SK-N-SH (cell line): ENCODE results near the gene KCNF1. TPM values are rescaled to one million over a fixed set of nuclear protein-coding genes. Genes with fewer than 3 reads are reported as not detected.

Experiments used
- CTCF ChIA-PET: fragments of 300-600, 350-600 bp; formaldehyde crosslinking; extraction: SDS; loops from one replicate; lab custom pipeline; 2021; lab: Yijun Ruan, JAX
- POLR2A ChIA-PET: fragments of 350-600 bp; sonication (Branson Sonifier 250); formaldehyde crosslinking; extraction: SDS; loops from one replicate; lab custom pipeline; 2020; ENCODE audit warnings: antibody characterized with exemption, inconsistent platforms; lab: Yijun Ruan, JAX
- DNase-seq: peaks from one replicate; pipeline ENCODE4 v3.0.0; 2012
- H2AFZ ChIP-seq: fragments of 200-600 bp; sonication (generic); 2 replicates; pipeline ENCODE4 v1.8.1; 2016; ENCODE audit warnings: antibody characterized with exemption, mild to moderate bottlenecking, low read depth
- H3F3A ChIP-seq: fragments of 200-600 bp; sonication (generic); replicated peaks from 2 replicates; pipeline ENCODE3; 2016; ENCODE audit warnings: antibody characterized with exemption, mild to moderate bottlenecking; ENCODE audit not compliant: insufficient read depth
- H3K27ac ChIP-seq, 2 experiments: fragments of 200-500 bp in 1 of 2; fragments of 200-600 bp in 1 of 2; sonication (Bioruptor generic) in 1 of 2; sonication (generic), shearing (Covaris generic) in 1 of 2; 2 replicates each; pipeline versions ENCODE4 v1.5.1 to v1.6.1; 2014 to 2016; ENCODE audit warnings: low read depth in 2 of 2, inconsistent platforms in 1 of 2, low read length in 1 of 2, mild to moderate bottlenecking in 1 of 2, mixed read lengths in 1 of 2
- H3K27me3 ChIP-seq: fragments of 200-600 bp; sonication (generic), shearing (Covaris generic); 2 replicates; pipeline ENCODE4 v1.6.1; 2016; ENCODE audit warnings: mixed run types; ENCODE audit not compliant: insufficient read depth
- H3K36me3 ChIP-seq, 2 experiments: fragments of 200-500 bp in 1 of 2; fragments of 200-600 bp in 1 of 2; sonication (Bioruptor generic) in 1 of 2; sonication (generic) in 1 of 2; replicated peaks in 1 of 2; 2 replicates each; pipeline versions ENCODE3 to v1.5.1; 2014 to 2016; ENCODE audit warnings: low read length in 1 of 2, mild to moderate bottlenecking in 1 of 2; ENCODE audit not compliant: insufficient read depth in 2 of 2, control insufficient read depth in 1 of 2
- H3K4me1 ChIP-seq, 2 experiments: fragments of 200-500 bp in 1 of 2; fragments of 200-600 bp in 1 of 2; sonication (Bioruptor generic) in 1 of 2; sonication (generic), shearing (Covaris generic) in 1 of 2; 2 replicates each; pipeline versions ENCODE4 v1.5.1 to v1.6.1; 2014 to 2016; ENCODE audit warnings: low read depth in 1 of 2, low read length in 1 of 2, mixed run types in 1 of 2; ENCODE audit not compliant: insufficient read depth in 2 of 2, control insufficient read depth in 1 of 2
- H3K4me2 ChIP-seq: fragments of 200-600 bp; sonication (generic), shearing (Covaris generic); 2 replicates; pipeline ENCODE4 v1.6.1; 2017; ENCODE audit warnings: mixed run types
- H3K4me3 ChIP-seq, 2 experiments: fragments of 200-500 bp in 1 of 2; fragments of 200-600 bp in 1 of 2; sonication (Bioruptor generic) in 1 of 2; sonication (generic), shearing (Covaris generic) in 1 of 2; 2 replicates each; pipeline versions ENCODE4 v1.5.1 to v1.8.1; 2014 to 2016; ENCODE audit warnings: low read depth in 2 of 2, inconsistent platforms in 1 of 2, low read length in 1 of 2, mild to moderate bottlenecking in 1 of 2, mixed read lengths in 1 of 2, moderate library complexity in 1 of 2
- H3K79me2 ChIP-seq: fragments of 200-600 bp; sonication (generic); 2 replicates; pipeline ENCODE4 v1.8.1; 2017; ENCODE audit warnings: mild to moderate bottlenecking; ENCODE audit not compliant: insufficient read depth
- H3K9ac ChIP-seq: fragments of 200-600 bp; sonication (generic); 2 replicates; pipeline ENCODE4 v1.6.1; 2017; ENCODE audit warnings: mixed run types
- H3K9me2 ChIP-seq: fragments of 200-600 bp; sonication (generic); 2 replicates; pipeline ENCODE4 v1.6.1; 2017; ENCODE audit warnings: mixed run types
- H3K9me3 ChIP-seq: fragments of 200-600 bp; sonication (generic); 2 replicates; pipeline ENCODE4 v1.6.1; 2017; ENCODE audit warnings: mixed run types, mild to moderate bottlenecking, moderate library complexity
- H4K20me1 ChIP-seq: fragments of 200-600 bp; sonication (generic); 2 replicates; pipeline ENCODE4 v1.6.1; 2017; ENCODE audit warnings: mild to moderate bottlenecking, mixed run types; ENCODE audit not compliant: insufficient read depth
- CHD2 ChIP-seq: fragments of 150-350 bp; IDR thresholded peaks from 2 replicates; pipeline ENCODE4 v1.6.1; 2018; ENCODE audit warnings: low read length; ENCODE audit not compliant: partially characterized antibody
- EP300 ChIP-seq, 2 experiments: IDR thresholded peaks; 2 replicates each; pipeline versions ENCODE4 v1.4.0 to v1.6.1; 2012; ENCODE audit warnings: borderline replicate concordance in 1 of 2, low read depth in 1 of 2, low read length in 1 of 2
- FOSL2 ChIP-seq: IDR thresholded peaks from 2 replicates; pipeline ENCODE4 v1.4.0; 2012; ENCODE audit warnings: low read depth, mild to moderate bottlenecking, moderate library complexity, borderline replicate concordance
- FOXJ3 ChIP-seq: sonication (generic); formaldehyde crosslinking; IDR thresholded peaks from 2 replicates; pipeline ENCODE4 v1.5.1; 2020; ENCODE audit warnings: mild to moderate bottlenecking, missing genetic modification reagents
- GABPA ChIP-seq: IDR thresholded peaks from 2 replicates; pipeline ENCODE4 v1.4.0; 2012; ENCODE audit warnings: low read depth, mild to moderate bottlenecking
- JUND ChIP-seq: IDR thresholded peaks from 2 replicates; pipeline ENCODE4 v1.4.0; 2012
- MXI1 ChIP-seq: IDR thresholded peaks from 2 replicates; pipeline ENCODE4 v1.6.1; 2012; ENCODE audit warnings: mild to moderate bottlenecking, low read depth, low read length, improper control_type of control experiment
- NFIC ChIP-seq: IDR thresholded peaks from 2 replicates; pipeline ENCODE4 v1.4.0; 2012; ENCODE audit warnings: borderline replicate concordance
- NRF1 ChIP-seq: IDR thresholded peaks from 2 replicates; pipeline ENCODE4 v1.6.1; 2012; ENCODE audit warnings: low read depth, mild to moderate bottlenecking, low read length
- POLR2AphosphoS5 ChIP-seq: IDR thresholded peaks from 2 replicates; pipeline ENCODE4 v1.6.1; 2012; ENCODE audit warnings: low read depth, low read length
- RCOR1 ChIP-seq: fragments of 150-350 bp; IDR thresholded peaks from 2 replicates; pipeline ENCODE4 v1.6.1; 2017; ENCODE audit warnings: antibody characterized with exemption, low read length
- RFX5 ChIP-seq: IDR thresholded peaks from 2 replicates; pipeline ENCODE4 v1.6.1; 2012; ENCODE audit warnings: mild to moderate bottlenecking, improper control_type of control experiment, low read length
- RXRA ChIP-seq: IDR thresholded peaks from 2 replicates; pipeline ENCODE4 v1.4.0; 2012; ENCODE audit warnings: low read depth, mild to moderate bottlenecking, borderline replicate concordance
- SIN3A ChIP-seq: IDR thresholded peaks from 2 replicates; pipeline ENCODE4 v1.6.1; 2012; ENCODE audit warnings: low read depth, mild to moderate bottlenecking, low read length, moderate library complexity, borderline replicate concordance
- SMC3 ChIP-seq: IDR thresholded peaks from 2 replicates; pipeline ENCODE4 v1.6.1; 2012; ENCODE audit warnings: low read depth, low read length, improper control_type of control experiment
- TAF1 ChIP-seq: IDR thresholded peaks from 2 replicates; pipeline ENCODE4 v1.6.1; 2012; ENCODE audit warnings: low read depth, mild to moderate bottlenecking, low read length, moderate library complexity, borderline replicate concordance
- TCF12 ChIP-seq: IDR thresholded peaks from 2 replicates; pipeline ENCODE4 v1.4.0; 2012
- TEAD4 ChIP-seq: IDR thresholded peaks from 2 replicates; pipeline ENCODE4 v1.4.0; 2012; ENCODE audit warnings: mild to moderate bottlenecking, borderline replicate concordance; ENCODE audit not compliant: insufficient read depth
- YY1 ChIP-seq: IDR thresholded peaks from 2 replicates; pipeline ENCODE4 v1.4.0; 2012; ENCODE audit warnings: low read depth, mild to moderate bottlenecking
- WGBS: methylation state at CpG from one replicate; pipeline ENCODE4 v1.1.6; 2017; ENCODE audit warnings: low lambda C conversion rate; 5-methylcytosine and 5-hydroxymethylcytosine counted together
- polyA plus RNA-seq, 3 experiments: library from polyadenylated mRNA; depleted of rRNA; stranded (reverse); fragments of >200 nt; gene quantifications; 2 replicates each; pipeline ENCODE4 v1.2.3, GENCODE V29; 2012
- TF ChIP-seq, protein P1 (sequence below): IDR thresholded peaks from 2 replicates; pipeline ENCODE4 v1.6.1; 2012; ENCODE audit warnings: mild to moderate bottlenecking, low read depth, low read length, moderate library complexity
- TF ChIP-seq, protein P2 (sequence below): IDR thresholded peaks from 2 replicates; pipeline ENCODE4 v1.4.0; 2012; ENCODE audit warnings: low read depth, borderline replicate concordance

Gene KCNF1
- polyA plus RNA-seq, 1 of the 3 experiments (the other 2 are of a cell fraction) = 0.23 TPM

DNA sequence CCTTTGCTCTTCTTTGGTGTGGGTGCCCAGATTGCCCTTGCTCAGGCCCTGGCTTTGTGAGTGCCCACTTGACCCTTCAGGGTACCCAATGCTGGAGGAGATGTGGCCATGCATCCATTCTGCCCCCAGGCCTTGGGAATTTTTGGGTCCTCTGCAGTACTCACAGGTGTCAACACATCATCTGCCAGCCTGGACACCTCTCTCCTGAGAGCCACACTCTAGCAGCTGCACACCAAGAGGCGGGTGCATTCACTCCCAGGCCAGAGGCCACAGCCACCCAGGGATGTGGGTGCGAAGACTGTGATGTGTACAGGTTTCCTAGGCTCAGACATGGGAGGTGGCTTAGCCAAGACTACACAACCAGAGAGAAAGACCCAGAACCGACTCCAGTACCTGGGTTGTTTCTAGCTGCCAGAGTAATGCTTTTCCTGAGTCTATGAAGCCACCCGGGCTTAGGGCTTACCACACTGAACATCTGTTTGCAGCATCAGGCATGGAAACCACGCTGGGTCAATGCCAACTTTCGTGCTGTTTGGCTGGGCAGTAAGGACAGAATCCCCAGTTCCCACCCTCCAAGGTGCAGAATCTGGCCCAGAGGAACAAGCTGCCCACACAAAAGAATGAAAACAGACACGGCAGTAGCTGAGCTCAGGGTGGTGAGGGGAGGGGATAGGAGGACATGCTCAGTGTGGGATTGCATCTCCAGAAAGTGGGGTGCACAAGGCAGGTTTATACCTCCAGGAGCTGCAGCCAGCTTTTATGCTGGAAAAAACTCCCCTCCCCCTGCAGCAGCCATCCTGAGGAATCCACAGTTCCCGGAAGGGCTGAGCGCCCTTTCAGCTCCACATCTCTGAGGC is 40.1 kb downstream of the KCNF1 start:
- ChIA-PET CTCF (interaction anchor here (1.0 to 2.0 kb wide), 4 partner anchors 21 to 119 kb away, joined by 3 to 7 read pairs (median 4); no protein-coding TSS in a partner anchor), POLR2A (no interaction called here)
- H3K36me3 ChIP-seq = no peaks in the 10 kb centered on the region
- H3K4me3 ChIP-seq = no peak overlapping the region
- no peak overlapping the region for H3K9ac ChIP-seq
- peaks cover 4 to 9% of the 10 kb centered on the region in 2 experiments; a peak in 3 of 4 replicates for H3K4me1 ChIP-seq
- H3K4me2 ChIP-seq = no peak overlapping the region
- TF ChIP-seq RCOR1 (no peak), NRF1 (no peak), RFX5 (no peak), NFIC (no peak), JUND (no peak), RXRA (no peak), FOXJ3 (CRISPR knock-in tag) (no peak), POLR2AphosphoS5 (no peak), TCF12 (no peak), YY1 (no peak), FOSL2 (no peak), MXI1 (no peak), SMC3 (no peak), CHD2 (no peak)
- TF ChIP-seq, protein P1, sequence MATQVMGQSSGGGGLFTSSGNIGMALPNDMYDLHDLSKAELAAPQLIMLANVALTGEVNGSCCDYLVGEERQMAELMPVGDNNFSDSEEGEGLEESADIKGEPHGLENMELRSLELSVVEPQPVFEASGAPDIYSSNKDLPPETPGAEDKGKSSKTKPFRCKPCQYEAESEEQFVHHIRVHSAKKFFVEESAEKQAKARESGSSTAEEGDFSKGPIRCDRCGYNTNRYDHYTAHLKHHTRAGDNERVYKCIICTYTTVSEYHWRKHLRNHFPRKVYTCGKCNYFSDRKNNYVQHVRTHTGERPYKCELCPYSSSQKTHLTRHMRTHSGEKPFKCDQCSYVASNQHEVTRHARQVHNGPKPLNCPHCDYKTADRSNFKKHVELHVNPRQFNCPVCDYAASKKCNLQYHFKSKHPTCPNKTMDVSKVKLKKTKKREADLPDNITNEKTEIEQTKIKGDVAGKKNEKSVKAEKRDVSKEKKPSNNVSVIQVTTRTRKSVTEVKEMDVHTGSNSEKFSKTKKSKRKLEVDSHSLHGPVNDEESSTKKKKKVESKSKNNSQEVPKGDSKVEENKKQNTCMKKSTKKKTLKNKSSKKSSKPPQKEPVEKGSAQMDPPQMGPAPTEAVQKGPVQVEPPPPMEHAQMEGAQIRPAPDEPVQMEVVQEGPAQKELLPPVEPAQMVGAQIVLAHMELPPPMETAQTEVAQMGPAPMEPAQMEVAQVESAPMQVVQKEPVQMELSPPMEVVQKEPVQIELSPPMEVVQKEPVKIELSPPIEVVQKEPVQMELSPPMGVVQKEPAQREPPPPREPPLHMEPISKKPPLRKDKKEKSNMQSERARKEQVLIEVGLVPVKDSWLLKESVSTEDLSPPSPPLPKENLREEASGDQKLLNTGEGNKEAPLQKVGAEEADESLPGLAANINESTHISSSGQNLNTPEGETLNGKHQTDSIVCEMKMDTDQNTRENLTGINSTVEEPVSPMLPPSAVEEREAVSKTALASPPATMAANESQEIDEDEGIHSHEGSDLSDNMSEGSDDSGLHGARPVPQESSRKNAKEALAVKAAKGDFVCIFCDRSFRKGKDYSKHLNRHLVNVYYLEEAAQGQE = no peak
- H3K9me3 ChIP-seq = no peaks in the 10 kb centered on the region
- H3K79me2 ChIP-seq = no peaks in the 10 kb centered on the region
- H3K9me2 ChIP-seq = no peaks in the 10 kb centered on the region
- H3F3A ChIP-seq = peaks cover 4% of the 10 kb centered on the region
- no peak overlapping the region for H2AFZ ChIP-seq
- no peak overlapping the region for H3K27ac ChIP-seq
- DNase-seq = no peak
- H3K27me3 ChIP-seq = no peaks in the 10 kb centered on the region; the same call in 1 of the 2 replicates
- no peaks in the 10 kb centered on the region for H4K20me1 ChIP-seq
- 30% methylated on average over 9 of the region's 9 CpGs for WGBS

DNA sequence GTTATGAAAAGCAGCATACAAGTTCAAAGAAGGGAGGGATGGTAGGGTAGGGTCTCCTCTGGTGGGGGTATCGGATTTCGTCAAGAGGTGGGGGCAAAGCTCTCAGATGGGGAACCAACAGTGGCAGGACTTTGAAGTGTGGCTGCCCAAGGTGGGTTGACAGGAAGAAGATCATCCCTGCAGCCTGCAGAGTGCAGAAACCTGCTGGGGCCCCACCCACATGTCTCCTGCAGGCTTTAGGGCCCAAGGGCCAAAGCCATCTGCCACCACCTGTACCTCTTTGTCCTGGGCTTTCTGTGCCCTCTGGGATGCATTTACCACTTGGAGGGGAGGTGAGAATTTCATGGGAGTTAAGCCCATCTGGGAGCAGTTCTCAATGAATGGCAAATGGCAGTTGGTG is 42.7 kb downstream of the KCNF1 start:
- Histone ChIP-seq H3K4me3 (no peak overlapping the region), H3K9me2 (no peaks in the 10 kb centered on the region), H3F3A (no peaks in the 10 kb centered on the region), H3K9ac (no peak overlapping the region), H4K20me1 (no peaks in the 10 kb centered on the region), H3K36me3 (no peaks in the 10 kb centered on the region), H3K79me2 (no peaks in the 10 kb centered on the region), H2AFZ (no peak overlapping the region), H3K27me3 (no peaks in the 10 kb centered on the region; the same call in 1 of the 2 replicates), H3K4me1 (peaks cover 0 to 4% of the 10 kb centered on the region in 2 experiments; a peak in 1 of 4 replicates), H3K9me3 (no peaks in the 10 kb centered on the region), H3K4me2 (no peak overlapping the region), H3K27ac (no peak overlapping the region)
- ChIA-PET POLR2A (no interaction called here), CTCF (interaction anchor here (0.8 to 1.2 kb wide), 2 partner anchors 122 to 170 kb away, joined by 3 to 6 read pairs; no protein-coding TSS in a partner anchor)
- 56% methylated on average over 2 of the region's 2 CpGs for WGBS
- DNase-seq = no peak
- TF ChIP-seq NFIC = no peak
- no peak for TF ChIP-seq JUND
- TF ChIP-seq TAF1 = no peak
- no peak for TF ChIP-seq RFX5
- TF ChIP-seq SIN3A = no peak
- no peak for TF ChIP-seq EP300 (IDR thresholded peaks at IDR 0.05; ENCODE audit: borderline replicate concordance in 1 of 2, low read depth in 1 of 2, low read length in 1 of 2)
- TF ChIP-seq, protein P2, sequence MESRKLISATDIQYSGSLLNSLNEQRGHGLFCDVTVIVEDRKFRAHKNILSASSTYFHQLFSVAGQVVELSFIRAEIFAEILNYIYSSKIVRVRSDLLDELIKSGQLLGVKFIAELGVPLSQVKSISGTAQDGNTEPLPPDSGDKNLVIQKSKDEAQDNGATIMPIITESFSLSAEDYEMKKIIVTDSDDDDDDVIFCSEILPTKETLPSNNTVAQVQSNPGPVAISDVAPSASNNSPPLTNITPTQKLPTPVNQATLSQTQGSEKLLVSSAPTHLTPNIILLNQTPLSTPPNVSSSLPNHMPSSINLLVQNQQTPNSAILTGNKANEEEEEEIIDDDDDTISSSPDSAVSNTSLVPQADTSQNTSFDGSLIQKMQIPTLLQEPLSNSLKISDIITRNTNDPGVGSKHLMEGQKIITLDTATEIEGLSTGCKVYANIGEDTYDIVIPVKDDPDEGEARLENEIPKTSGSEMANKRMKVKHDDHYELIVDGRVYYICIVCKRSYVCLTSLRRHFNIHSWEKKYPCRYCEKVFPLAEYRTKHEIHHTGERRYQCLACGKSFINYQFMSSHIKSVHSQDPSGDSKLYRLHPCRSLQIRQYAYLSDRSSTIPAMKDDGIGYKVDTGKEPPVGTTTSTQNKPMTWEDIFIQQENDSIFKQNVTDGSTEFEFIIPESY = no peak
- TF ChIP-seq GABPA = no peak
- TF ChIP-seq POLR2AphosphoS5 = no peak
- no peak for TF ChIP-seq TEAD4
- no peak for TF ChIP-seq SMC3
- no peak for TF ChIP-seq RCOR1
